Measurements from ENCODE around the gene TM9SF4.

GRCh38 chr20:32192698-32193097 lies 83.2 kb downstream of the TM9SF4 start:
- no peak for TF ChIP-seq CTCF (IDR thresholded peaks at IDR 0.05)
- peak in 1 of 4 donors; percentile 71 for TF ChIP-seq EP300 (IDR thresholded peaks at IDR 0.05)
- TF ChIP-seq POLR2AphosphoS5 (IDR thresholded peaks at IDR 0.05) = peak in 1 of 2 donors; percentile 31
- no peak for TF ChIP-seq POLR2A (IDR thresholded peaks at IDR 0.05)

Data from upper lobe of left lung (tissue), 4 donors.